NB4 (cell line): Measurements from ENCODE around the gene ZNF525.
"Not testable (repeated sequence)": the region's sequence is repeated elsewhere in the genome, so short reads cannot be mapped to it uniquely, and the experiment has no call there.

Experiments used
- DNase-seq: peaks from one replicate; pipeline ENCODE4 v3.0.0; 2010; ENCODE audit warnings: low read depth
- H3K4me3 ChIP-seq: one replicate; pipeline ENCODE4 v1.5.1; 2011; ENCODE audit warnings: mild to moderate bottlenecking, low read depth, low read length, moderate library complexity
- MYC ChIP-seq: IDR thresholded peaks from 2 replicates; pipeline ENCODE4 v1.6.1; 2011; ENCODE audit warnings: low read depth, low read length
- POLR2A ChIP-seq: IDR thresholded peaks from 2 replicates; pipeline ENCODE4 v1.6.1; 2011; ENCODE audit warnings: mild to moderate bottlenecking; ENCODE audit not compliant: insufficient read length; ENCODE audit errors: extremely low read depth
- TF ChIP-seq, protein P1 (sequence below): IDR thresholded peaks from 2 replicates; pipeline ENCODE4 v1.6.1; 2011; ENCODE audit warnings: low read depth, low read length
- TF ChIP-seq, protein P2 (sequence below): IDR thresholded peaks from one replicate; pipeline ENCODE4 v1.5.1; 2012; ENCODE audit warnings: low read depth, low read length

ZNF525 gene

DNA sequence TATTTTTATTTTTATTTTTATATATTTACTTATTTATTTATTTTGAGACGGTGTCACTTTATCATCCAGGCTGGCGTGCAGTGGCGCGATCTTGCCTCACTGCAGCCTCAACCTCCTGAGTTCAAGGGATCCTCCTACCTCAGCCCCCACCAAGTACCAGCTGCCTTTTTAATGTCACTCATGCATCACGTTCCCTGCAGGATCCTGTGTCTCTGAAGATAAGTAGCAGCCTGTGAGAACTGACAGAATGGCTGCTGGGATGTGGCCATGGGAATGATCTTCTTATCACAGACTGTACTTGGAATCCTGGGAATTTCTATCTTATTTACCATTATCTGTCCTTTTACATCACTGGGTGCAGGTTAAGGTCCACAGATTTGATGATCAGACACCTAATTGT, 57.0 kb downstream of the ZNF525 start:
- TF ChIP-seq, protein P1, sequence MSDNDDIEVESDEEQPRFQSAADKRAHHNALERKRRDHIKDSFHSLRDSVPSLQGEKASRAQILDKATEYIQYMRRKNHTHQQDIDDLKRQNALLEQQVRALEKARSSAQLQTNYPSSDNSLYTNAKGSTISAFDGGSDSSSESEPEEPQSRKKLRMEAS: no peak
- TF ChIP-seq, protein P2, sequence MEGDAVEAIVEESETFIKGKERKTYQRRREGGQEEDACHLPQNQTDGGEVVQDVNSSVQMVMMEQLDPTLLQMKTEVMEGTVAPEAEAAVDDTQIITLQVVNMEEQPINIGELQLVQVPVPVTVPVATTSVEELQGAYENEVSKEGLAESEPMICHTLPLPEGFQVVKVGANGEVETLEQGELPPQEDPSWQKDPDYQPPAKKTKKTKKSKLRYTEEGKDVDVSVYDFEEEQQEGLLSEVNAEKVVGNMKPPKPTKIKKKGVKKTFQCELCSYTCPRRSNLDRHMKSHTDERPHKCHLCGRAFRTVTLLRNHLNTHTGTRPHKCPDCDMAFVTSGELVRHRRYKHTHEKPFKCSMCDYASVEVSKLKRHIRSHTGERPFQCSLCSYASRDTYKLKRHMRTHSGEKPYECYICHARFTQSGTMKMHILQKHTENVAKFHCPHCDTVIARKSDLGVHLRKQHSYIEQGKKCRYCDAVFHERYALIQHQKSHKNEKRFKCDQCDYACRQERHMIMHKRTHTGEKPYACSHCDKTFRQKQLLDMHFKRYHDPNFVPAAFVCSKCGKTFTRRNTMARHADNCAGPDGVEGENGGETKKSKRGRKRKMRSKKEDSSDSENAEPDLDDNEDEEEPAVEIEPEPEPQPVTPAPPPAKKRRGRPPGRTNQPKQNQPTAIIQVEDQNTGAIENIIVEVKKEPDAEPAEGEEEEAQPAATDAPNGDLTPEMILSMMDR: no peak
- TF ChIP-seq MYC (no peak), POLR2A (no peak)
- no peak overlapping the region for H3K4me3 ChIP-seq
- DNase-seq: no peak

DNA sequence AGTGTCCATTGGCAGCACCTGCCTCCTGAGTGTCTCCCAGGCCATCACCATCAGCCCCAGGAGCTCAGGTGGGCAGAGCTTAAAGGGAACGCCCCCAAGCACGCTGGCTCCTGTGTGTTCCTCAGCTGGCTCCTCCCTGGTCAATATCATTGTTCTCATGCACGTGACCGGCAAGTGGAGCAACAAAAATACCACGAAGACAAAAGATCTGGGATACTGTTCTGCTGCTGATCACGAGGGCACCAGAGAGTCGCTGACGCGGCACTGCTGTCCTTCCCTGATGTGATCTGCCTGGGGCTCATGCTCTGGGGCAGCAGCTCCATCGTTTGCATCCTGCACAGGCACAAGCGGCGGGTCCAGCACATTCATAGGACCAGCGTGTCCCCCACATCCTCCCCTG, 57.6 kb downstream of the ZNF525 start:
- not testable (repeated sequence) for DNase-seq, H3K4me3 ChIP-seq

DNA sequence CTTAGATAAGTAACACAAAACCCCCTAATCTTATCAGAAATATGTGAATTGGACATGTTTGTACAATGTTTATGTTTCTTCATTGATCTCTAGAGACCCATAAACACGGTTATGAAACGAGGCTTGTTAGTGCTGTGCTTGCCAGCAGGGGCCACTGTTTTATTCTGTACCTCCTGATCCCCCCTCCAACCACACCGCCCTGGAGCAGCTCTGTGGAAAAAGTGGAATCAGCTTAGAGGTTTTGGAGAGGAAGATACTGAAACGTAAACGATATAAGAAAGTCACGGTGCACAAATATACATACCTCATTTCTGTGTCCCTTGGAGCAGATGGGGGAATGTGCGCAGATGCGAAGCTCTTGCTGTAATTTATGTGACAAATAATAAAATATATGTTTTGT, 58.2 kb downstream of the ZNF525 start:
- not testable (repeated sequence) for H3K4me3 ChIP-seq
- peak; percentile 36 for DNase-seq

DNA sequence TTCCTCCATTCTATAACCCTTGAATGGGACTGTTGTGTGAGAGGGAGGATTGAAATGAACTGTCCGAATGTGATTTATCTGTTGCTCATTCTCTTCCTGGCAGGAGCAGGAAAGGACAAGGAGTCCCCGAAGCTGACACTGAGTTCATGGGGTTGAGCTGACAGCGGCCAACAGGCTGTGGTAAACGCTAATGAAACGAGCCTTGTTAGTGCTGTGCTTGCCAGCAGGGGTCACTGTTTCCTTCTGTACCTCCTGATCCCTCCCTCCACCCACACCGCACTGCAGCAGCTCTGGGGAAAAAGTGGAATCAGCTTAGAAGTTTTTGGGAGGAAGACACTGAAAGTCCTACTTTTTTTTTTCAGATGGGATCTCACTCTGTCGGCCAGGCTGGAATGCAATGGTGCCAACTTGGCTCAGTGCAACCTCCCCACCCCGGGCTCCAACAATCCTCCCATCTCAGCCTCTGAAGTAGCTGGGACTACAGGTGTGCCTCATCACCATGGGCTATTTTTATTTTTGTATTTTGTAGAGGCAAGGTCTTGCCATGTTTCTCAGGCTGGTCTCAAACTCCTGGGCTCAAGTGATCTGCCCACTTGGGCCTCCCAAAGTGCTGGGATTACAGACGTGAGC, 59.6 kb downstream of the ZNF525 start:
- TF ChIP-seq, protein P1: no peak
- TF ChIP-seq MYC (no peak), POLR2A (no peak)
- TF ChIP-seq, protein P2: peak; percentile 65
- DNase-seq: peak; percentile 78
- H3K4me3 ChIP-seq: no peak overlapping the region

DNA sequence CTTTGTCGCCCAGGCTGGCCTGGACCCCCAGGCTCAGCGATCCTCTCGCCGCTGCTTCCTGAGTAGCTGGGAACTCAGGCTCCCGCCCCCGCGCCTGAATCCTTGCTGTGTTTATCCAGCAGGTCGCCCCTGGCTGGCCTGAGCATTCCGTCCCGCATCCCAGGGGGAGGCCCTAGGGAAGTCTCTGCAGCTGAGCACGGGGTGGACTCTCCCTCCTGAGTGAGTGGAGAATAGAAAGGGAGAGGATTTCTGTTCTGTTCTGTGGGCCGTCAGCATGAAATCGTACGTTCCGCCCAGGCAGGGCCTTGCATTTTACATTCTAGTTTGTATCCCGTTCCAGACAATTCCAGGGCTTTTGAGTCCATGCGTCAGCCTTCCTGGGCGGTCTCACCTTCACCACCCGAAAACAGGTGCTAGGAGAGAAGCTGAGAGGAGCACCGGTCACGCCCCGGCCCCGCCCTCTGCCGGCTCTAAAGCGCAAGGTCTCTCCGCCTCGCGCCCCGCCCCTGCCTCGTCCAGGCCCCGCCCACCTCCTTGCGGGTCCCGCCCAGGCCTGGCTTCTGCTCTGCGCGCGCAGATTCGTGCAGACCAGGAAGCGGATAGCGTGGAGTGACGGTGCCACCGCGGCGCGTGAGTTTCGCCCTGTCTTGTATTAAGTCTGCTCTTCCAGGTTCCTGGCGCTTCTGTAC, 66.0 kb downstream of the ZNF525 start, which contains the start of gene ZNF761:
ZNF761 (plus strand) TSS at position 586 of the 689 bp plus-strand sequence. CDS start 15,285 bp downstream, outside the sequence.
- peak; percentile 89 for TF ChIP-seq POLR2A
- TF ChIP-seq, protein P1: 0 out of 2 replicates have a peak, but pooled peaks have one; percentile 35
- peak; percentile 64; the same call in 1 of the 2 replicates for TF ChIP-seq MYC
- TF ChIP-seq, protein P2: peak; percentile 6
- H3K4me3 ChIP-seq: peak within 1 kb of the TSS; percentile 92
- DNase-seq: peak; percentile 91

DNA sequence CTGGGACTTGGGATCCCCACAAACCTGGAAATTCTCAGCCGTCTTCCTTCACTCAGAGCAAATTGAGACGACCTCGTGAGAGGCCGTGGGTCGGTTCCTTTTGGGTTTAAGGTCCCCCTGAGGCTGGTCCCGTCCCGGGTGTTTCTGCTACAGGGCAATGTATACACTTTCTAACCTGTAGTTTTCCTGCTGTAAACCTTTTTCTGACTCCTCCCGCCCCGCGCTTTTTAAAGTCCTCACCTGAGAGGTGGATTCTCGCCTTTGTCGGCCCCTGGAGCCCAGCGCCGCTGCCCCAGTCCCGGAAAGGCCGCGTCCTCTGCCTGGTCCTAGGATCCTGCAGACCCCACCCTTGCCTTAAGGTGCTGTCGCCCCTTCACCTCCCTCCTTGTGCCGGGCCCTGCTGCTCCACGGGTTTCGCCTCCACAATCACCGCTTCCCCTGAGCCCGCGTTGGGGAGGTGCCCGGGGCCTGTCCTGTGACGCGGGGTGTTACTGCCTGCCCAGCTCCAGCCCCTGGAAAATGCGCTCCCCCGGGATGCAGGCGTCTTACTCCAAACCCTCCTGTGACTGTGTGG, 66.7 kb downstream of the ZNF525 start:
- peak; percentile 35 for DNase-seq
- H3K4me3 ChIP-seq: peak overlapping the region; percentile 92
- TF ChIP-seq MYC: no peak; the same call in none of the 2 replicates
- TF ChIP-seq, protein P2: no peak
- TF ChIP-seq, protein P1: no peak
- TF ChIP-seq POLR2A: no peak
